ENCODE data around the gene KRTAP10-4.

The KRTAP10-4 gene

GRCh38 chr21:44533121-44533890 lies 40.2 kb upstream of the KRTAP10-4 start:
- TF ChIP-seq, protein P1, sequence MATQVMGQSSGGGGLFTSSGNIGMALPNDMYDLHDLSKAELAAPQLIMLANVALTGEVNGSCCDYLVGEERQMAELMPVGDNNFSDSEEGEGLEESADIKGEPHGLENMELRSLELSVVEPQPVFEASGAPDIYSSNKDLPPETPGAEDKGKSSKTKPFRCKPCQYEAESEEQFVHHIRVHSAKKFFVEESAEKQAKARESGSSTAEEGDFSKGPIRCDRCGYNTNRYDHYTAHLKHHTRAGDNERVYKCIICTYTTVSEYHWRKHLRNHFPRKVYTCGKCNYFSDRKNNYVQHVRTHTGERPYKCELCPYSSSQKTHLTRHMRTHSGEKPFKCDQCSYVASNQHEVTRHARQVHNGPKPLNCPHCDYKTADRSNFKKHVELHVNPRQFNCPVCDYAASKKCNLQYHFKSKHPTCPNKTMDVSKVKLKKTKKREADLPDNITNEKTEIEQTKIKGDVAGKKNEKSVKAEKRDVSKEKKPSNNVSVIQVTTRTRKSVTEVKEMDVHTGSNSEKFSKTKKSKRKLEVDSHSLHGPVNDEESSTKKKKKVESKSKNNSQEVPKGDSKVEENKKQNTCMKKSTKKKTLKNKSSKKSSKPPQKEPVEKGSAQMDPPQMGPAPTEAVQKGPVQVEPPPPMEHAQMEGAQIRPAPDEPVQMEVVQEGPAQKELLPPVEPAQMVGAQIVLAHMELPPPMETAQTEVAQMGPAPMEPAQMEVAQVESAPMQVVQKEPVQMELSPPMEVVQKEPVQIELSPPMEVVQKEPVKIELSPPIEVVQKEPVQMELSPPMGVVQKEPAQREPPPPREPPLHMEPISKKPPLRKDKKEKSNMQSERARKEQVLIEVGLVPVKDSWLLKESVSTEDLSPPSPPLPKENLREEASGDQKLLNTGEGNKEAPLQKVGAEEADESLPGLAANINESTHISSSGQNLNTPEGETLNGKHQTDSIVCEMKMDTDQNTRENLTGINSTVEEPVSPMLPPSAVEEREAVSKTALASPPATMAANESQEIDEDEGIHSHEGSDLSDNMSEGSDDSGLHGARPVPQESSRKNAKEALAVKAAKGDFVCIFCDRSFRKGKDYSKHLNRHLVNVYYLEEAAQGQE (IDR thresholded peaks at IDR 0.05; ENCODE audit: insufficient replicate concordance, low read depth), result no peak
- TF ChIP-seq CTCF (IDR thresholded peaks at IDR 0.05; ENCODE audit: insufficient read depth, low read length), result no peak
- no peak for TF ChIP-seq GABPA (IDR thresholded peaks at IDR 0.05; ENCODE audit: low read depth)
- no peak for TF ChIP-seq SPI1 (IDR thresholded peaks at IDR 0.05; ENCODE audit: borderline replicate concordance, low read depth)
- no peak for TF ChIP-seq POLR2AphosphoS5 (IDR thresholded peaks at IDR 0.05; ENCODE audit: low read depth)
- no peaks in the 10 kb centered on the region for H3K27me3 ChIP-seq (ENCODE audit: insufficient read depth, poor library complexity, severe bottlenecking)
- DNase-seq (ENCODE audit: low read depth in 1 of 2, low spot score in 1 of 2), result no peak
- no peak overlapping the region for H3K4me3 ChIP-seq (replicated peaks; ENCODE audit: insufficient read depth, low read length)
- no peak overlapping the region for H3K27ac ChIP-seq (replicated peaks)

GRCh38 chr21:44533891-44534627 lies 39.5 kb upstream of the KRTAP10-4 start:
- TF ChIP-seq CTCF (IDR thresholded peaks at IDR 0.05; ENCODE audit: insufficient read depth, low read length) (no peak), POLR2AphosphoS5 (IDR thresholded peaks at IDR 0.05; ENCODE audit: low read depth) (no peak), GABPA (IDR thresholded peaks at IDR 0.05; ENCODE audit: low read depth) (no peak), SPI1 (IDR thresholded peaks at IDR 0.05; ENCODE audit: borderline replicate concordance, low read depth) (no peak)
- TF ChIP-seq, protein P1 (IDR thresholded peaks at IDR 0.05; ENCODE audit: insufficient replicate concordance, low read depth), result no peak
- H3K4me3 ChIP-seq (replicated peaks; ENCODE audit: insufficient read depth, low read length), result no peak overlapping the region
- no peak overlapping the region for H3K27ac ChIP-seq (replicated peaks)
- no peaks in the 10 kb centered on the region for H3K27me3 ChIP-seq (ENCODE audit: insufficient read depth, poor library complexity, severe bottlenecking)
- DNase-seq (ENCODE audit: low read depth in 1 of 2, low spot score in 1 of 2), result no peak

- TF ChIP-seq POLR2AphosphoS5 (IDR thresholded peaks at IDR 0.05; ENCODE audit: low read depth) (no peak), GABPA (IDR thresholded peaks at IDR 0.05; ENCODE audit: low read depth) (no peak), SPI1 (IDR thresholded peaks at IDR 0.05; ENCODE audit: borderline replicate concordance, low read depth) (no peak), CTCF (IDR thresholded peaks at IDR 0.05; ENCODE audit: insufficient read depth, low read length) (no peak)
- TF ChIP-seq, protein P1 (IDR thresholded peaks at IDR 0.05; ENCODE audit: insufficient replicate concordance, low read depth), result no peak
- Histone ChIP-seq H3K27ac (replicated peaks) (no peak overlapping the region), H3K27me3 (ENCODE audit: insufficient read depth, poor library complexity, severe bottlenecking) (no peaks in the 10 kb centered on the region), H3K4me3 (replicated peaks; ENCODE audit: insufficient read depth, low read length) (no peak overlapping the region)
- no peak for DNase-seq (ENCODE audit: low read depth in 1 of 2, low spot score in 1 of 2)
Measured at GRCh38 chr21:44534688-44535087, 38.8 kb upstream of the KRTAP10-4 start.
